ENCODE measurements around the gene OR6S1. TPM values are rescaled to one million over a fixed set of nuclear protein-coding genes. Genes with fewer than 3 reads are reported as not detected.

The OR6S1 gene
- total RNA-seq, result not detected

- Mint-ChIP-seq H3K4me3 (no peak within 1 kb of the TSS), H3K36me3 (ENCODE audit: low read depth) (no peaks in the 10 kb centered on the region), H3K4me1 (ENCODE audit: low read depth) (no peaks in the 10 kb centered on the region), H3K27me3 (peaks cover 24% of the 10 kb centered on the region), H3K9me3 (no peaks in the 10 kb centered on the region), H3K27ac (no peak within 1 kb of the TSS)
- ChIA-PET POLR2A (interaction anchor here (0.6 kb wide), 1 partner anchor 10 kb away, joined by 3 read pairs; no protein-coding TSS in a partner anchor), CTCF (no interaction called here)
- no peak for ATAC-seq
- TF ChIP-seq CTCF (IDR thresholded peaks at IDR 0.05), result no peak
- intact Hi-C loops (cut with micrococcal nuclease), result no loop called here
- no peak for DNase-seq
Observed at GRCh38 chr14:20641591-20641990, at the start of gene OR6S1. TSS of gene OR6S1 (minus strand) at chr14:20641691. CDS start at chr14:20641691, 0 bp downstream.

GRCh38 chr14:20690848-20691640, 49.6 kb upstream of the OR6S1 start:
- H3K27me3 Mint-ChIP-seq, result peaks cover 4% of the 10 kb centered on the region
- POLR2A ChIA-PET, result interaction anchor here (0.7 to 0.9 kb wide), 2 partner anchors 12 to 70 kb away, joined by 3 to 4 read pairs; no protein-coding TSS in a partner anchor

GRCh38 chr14:20688167-20688839, 46.8 kb upstream of the OR6S1 start, which contains the start of gene ANG:
TSS of gene ANG (plus strand) at chr14:20688764. CDS start at chr14:20693565, 4,801 bp downstream.
- Mint-ChIP-seq H3K36me3 (ENCODE audit: low read depth) (no peaks in the 10 kb centered on the region), H3K9me3 (no peaks in the 10 kb centered on the region), H3K4me3 (no peak within 1 kb of the TSS), H3K27me3 (peaks cover 2% of the 10 kb centered on the region), H3K27ac (no peak within 1 kb of the TSS), H3K4me1 (ENCODE audit: low read depth) (peaks cover 9% of the 10 kb centered on the region)
- TF ChIP-seq CTCF (IDR thresholded peaks at IDR 0.05), result no peak
- no peak for ATAC-seq
- DNase-seq, result no peak
- POLR2A ChIA-PET, result no interaction called here
- CTCF ChIA-PET, result interaction anchor here (0.9 to 2.7 kb wide), 5 partner anchors 9 to 361 kb away, joined by 3 to 9 read pairs (median 4); no protein-coding TSS in a partner anchor
- intact Hi-C loops (cut with micrococcal nuclease), result no loop called here

More at GRCh38 chr14:20690848-20691640, 49.6 kb upstream of the OR6S1 start:
- peaks cover 9% of the 10 kb centered on the region for H3K4me1 Mint-ChIP-seq (ENCODE audit: low read depth)
- intact Hi-C loops (cut with micrococcal nuclease), result loop anchor here (1.0 to 5.0 kb wide), 2 partner anchors 28 to 159 kb away; no protein-coding TSS in a partner anchor
- no peak overlapping the region for H3K4me3 Mint-ChIP-seq
- TF ChIP-seq CTCF (IDR thresholded peaks at IDR 0.05), result peak; percentile 97
- H3K36me3 Mint-ChIP-seq (ENCODE audit: low read depth), result no peaks in the 10 kb centered on the region
- no peaks in the 10 kb centered on the region for H3K9me3 Mint-ChIP-seq
- CTCF ChIA-PET, result interaction anchor here (0.6 to 5.9 kb wide), 43 partner anchors 8 to 373 kb away, joined by 3 to 69 read pairs (median 4); partner anchors contain the start of genes APEX1, OSGEP, PARP2 and RNASE4
- ATAC-seq, result peak; percentile 90
- peak; percentile 47 for DNase-seq
- no peak overlapping the region for H3K27ac Mint-ChIP-seq

DNA sequence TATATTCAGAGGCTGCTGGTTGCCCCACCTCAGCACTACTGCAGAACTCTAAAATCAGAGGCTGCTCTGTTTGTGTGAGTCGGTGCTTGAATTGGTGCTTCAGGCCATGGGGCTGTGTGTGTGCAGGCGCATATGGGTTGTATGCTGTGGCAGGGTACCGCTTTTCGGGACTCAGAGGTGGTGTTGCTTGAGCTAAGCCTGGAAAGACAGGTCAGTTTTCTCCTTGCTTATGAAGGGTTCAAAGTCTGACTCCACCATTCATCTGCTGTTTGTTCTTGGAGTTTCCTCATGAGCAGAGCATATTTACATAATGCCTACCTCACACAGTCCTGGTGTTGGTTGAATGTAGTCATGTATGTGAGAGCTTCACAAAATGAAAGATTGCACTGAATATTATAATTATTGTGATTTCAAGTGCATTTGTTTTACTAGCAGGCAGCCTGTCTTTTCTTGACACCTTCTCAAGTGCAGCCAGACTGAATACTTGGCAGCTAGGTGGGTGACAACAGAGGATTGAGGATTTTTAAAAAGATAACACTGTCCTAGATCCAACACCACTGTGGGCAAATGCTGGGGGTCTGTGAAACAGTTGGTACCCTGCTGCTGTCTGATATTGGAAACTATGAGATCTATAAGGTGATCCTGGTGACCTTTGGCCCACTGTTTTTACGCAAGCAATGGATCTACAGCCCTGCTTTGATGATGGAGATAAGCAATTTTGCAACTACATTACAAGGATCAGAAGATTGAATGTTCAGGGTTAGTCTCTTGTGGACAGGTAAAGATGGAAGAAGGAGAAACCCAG, 46.1 kb upstream of the OR6S1 start:
- Mint-ChIP-seq H3K36me3 (ENCODE audit: low read depth) (no peaks in the 10 kb centered on the region), H3K9me3 (no peaks in the 10 kb centered on the region), H3K27ac (no peak overlapping the region), H3K4me3 (no peak overlapping the region), H3K4me1 (ENCODE audit: low read depth) (peaks cover 9% of the 10 kb centered on the region), H3K27me3 (no peaks in the 10 kb centered on the region)
- ATAC-seq (no peak), DNase-seq (no peak)
- no peak for TF ChIP-seq CTCF (IDR thresholded peaks at IDR 0.05)
- intact Hi-C loops (cut with micrococcal nuclease), result no loop called here
- CTCF ChIA-PET, result interaction anchor here (1.0 to 2.7 kb wide), 4 partner anchors 9 to 361 kb away, joined by 4 to 9 read pairs (median 6); no protein-coding TSS in a partner anchor
- POLR2A ChIA-PET, result no interaction called here
